Activated CD4-positive, alpha-beta memory T cell treated with anti-CD3 and anti-CD28 coated beads for 36 hours (primary cell): ENCODE results near the gene LDB3. TPM values are rescaled to one million over a fixed set of nuclear protein-coding genes. Genes with fewer than 3 reads are reported as not detected.

ENCODE experiments used
- CTCF ChIA-PET: fragments of 350-600 bp; sonication (Branson Sonifier 250); formaldehyde crosslinking; loops from one replicate; lab custom pipeline; 2021; ENCODE audit warnings: antibody characterized with exemption, inconsistent platforms; lab: Charles Lee
- POLR2A ChIA-PET: fragments of 350-600 bp; sonication (Branson Sonifier 250); formaldehyde crosslinking; loops from one replicate; lab custom pipeline; 2021; ENCODE audit warnings: antibody characterized with exemption; lab: Charles Lee
- DNase-seq: peaks from one replicate; pipeline ENCODE4 v3.0.0-alpha.2; 2020
- H3K27ac Mint-ChIP-seq: one replicate; pipeline ENCODE4 v1.8.0; 2021; ENCODE audit warnings: mixed read lengths
- H3K27me3 Mint-ChIP-seq: one replicate; pipeline ENCODE4 v1.8.0; 2021; ENCODE audit warnings: mixed read lengths
- H3K36me3 Mint-ChIP-seq: one replicate; pipeline ENCODE4 v1.8.0; 2021; ENCODE audit warnings: mixed read lengths
- H3K4me1 Mint-ChIP-seq: one replicate; pipeline ENCODE4 v1.8.0; 2021; ENCODE audit warnings: low read depth, mixed read lengths
- H3K4me3 Mint-ChIP-seq: one replicate; pipeline ENCODE4 v1.8.0; 2021; ENCODE audit warnings: mild to moderate bottlenecking, mixed read lengths
- H3K9me3 Mint-ChIP-seq: one replicate; pipeline ENCODE4 v1.8.0; 2021; ENCODE audit warnings: mixed read lengths
- intact Hi-C: fragments of 100-400 bp; cut with micrococcal nuclease; formaldehyde crosslinking; loops from one replicate; pipeline ENCODE4 v1.15.1; 2023
- total RNA-seq, 2 experiments: library from RNA; stranded (reverse); gene quantifications; one replicate each; pipeline ENCODE4 v1.2.3, GENCODE V29; 2021

LDB3 gene
- total RNA-seq, 2 experiments from 2014 or later, result 0.12 to 0.43 TPM

- POLR2A ChIA-PET, result no interaction called here
- DNase-seq, result no peak
- intact Hi-C loops, result loop anchor here (10.0 kb wide), 1 partner anchor 279 kb away; the partner anchor contains the start of gene ADIRF
- H3K4me1 Mint-ChIP-seq, result no peaks in the 10 kb centered on the region
- CTCF ChIA-PET, result interaction anchor here (1.0 kb wide), 1 partner anchor 204 kb away, joined by 3 read pairs; no protein-coding TSS in a partner anchor
- H3K36me3 Mint-ChIP-seq, result no peaks in the 10 kb centered on the region
- no peak overlapping the region for H3K4me3 Mint-ChIP-seq
- peaks cover 2% of the 10 kb centered on the region for H3K27me3 Mint-ChIP-seq
- no peaks in the 10 kb centered on the region for H3K9me3 Mint-ChIP-seq
- no peak overlapping the region for H3K27ac Mint-ChIP-seq
Observed at GRCh38 chr10:86685893-86686632, 17.8 kb downstream of the LDB3 start.

GRCh38 chr10:86686972-86687371 is 18.7 kb downstream of the LDB3 start:
- ChIA-PET POLR2A (no interaction called here), CTCF (interaction anchor here (0.7 to 1.1 kb wide), 2 partner anchors 212 to 221 kb away, joined by 3 to 4 read pairs; no protein-coding TSS in a partner anchor)

GRCh38 chr10:86687750-86688149 is 19.4 kb downstream of the LDB3 start:
- CTCF ChIA-PET, result interaction anchor here (0.7 to 1.8 kb wide), 5 partner anchors 16 to 279 kb away, joined by 3 to 6 read pairs (median 4); no protein-coding TSS in a partner anchor
- Mint-ChIP-seq H3K27me3 (peaks cover 2% of the 10 kb centered on the region), H3K27ac (no peak overlapping the region), H3K9me3 (no peaks in the 10 kb centered on the region), H3K36me3 (no peaks in the 10 kb centered on the region), H3K4me3 (no peak overlapping the region), H3K4me1 (no peaks in the 10 kb centered on the region)
- POLR2A ChIA-PET, result no interaction called here
- no peak for DNase-seq
- intact Hi-C loops, result loop anchor here (1.0 to 10.0 kb wide), 2 partner anchors 212 to 277 kb away; partner anchors contain the start of gene ADIRF

More at GRCh38 chr10:86686972-86687371, 18.7 kb downstream of the LDB3 start:
- Mint-ChIP-seq H3K9me3 (no peaks in the 10 kb centered on the region), H3K36me3 (no peaks in the 10 kb centered on the region), H3K4me3 (no peak overlapping the region), H3K27ac (no peak overlapping the region), H3K4me1 (no peaks in the 10 kb centered on the region), H3K27me3 (peaks cover 2% of the 10 kb centered on the region)
- intact Hi-C loops, result loop anchor here (10.0 kb wide), 1 partner anchor 278 kb away; the partner anchor contains the start of gene ADIRF
- DNase-seq, result no peak

GRCh38 chr10:86688398-86688921 is 20.1 kb downstream of the LDB3 start:
- Mint-ChIP-seq H3K27me3 (peaks cover 2% of the 10 kb centered on the region), H3K4me3 (no peak overlapping the region), H3K27ac (no peak overlapping the region), H3K9me3 (no peaks in the 10 kb centered on the region), H3K36me3 (no peaks in the 10 kb centered on the region), H3K4me1 (no peaks in the 10 kb centered on the region)
- ChIA-PET POLR2A (no interaction called here), CTCF (interaction anchor here (0.7 to 1.8 kb wide), 9 partner anchors 13 to 278 kb away, joined by 3 to 6 read pairs (median 3); partner anchors contain the start of gene SNCG)
- DNase-seq, result peak; percentile 71
- intact Hi-C loops, result loop anchor here (1.0 to 10.0 kb wide), 2 partner anchors 211 to 276 kb away; partner anchors contain the start of gene ADIRF

GRCh38 chr10:86689146-86689545 is 20.8 kb downstream of the LDB3 start:
- CTCF ChIA-PET, result interaction anchor here (0.8 to 1.8 kb wide), 6 partner anchors 13 to 277 kb away, joined by 3 to 6 read pairs (median 4); partner anchors contain the start of gene SNCG
- intact Hi-C loops, result loop anchor here (10.0 kb wide), 1 partner anchor 276 kb away; the partner anchor contains the start of gene ADIRF
- POLR2A ChIA-PET, result no interaction called here
- H3K36me3 Mint-ChIP-seq, result no peaks in the 10 kb centered on the region
- peaks cover 2% of the 10 kb centered on the region for H3K27me3 Mint-ChIP-seq
- no peak for DNase-seq
- no peaks in the 10 kb centered on the region for H3K4me1 Mint-ChIP-seq
- H3K4me3 Mint-ChIP-seq, result no peak overlapping the region
- no peak overlapping the region for H3K27ac Mint-ChIP-seq
- H3K9me3 Mint-ChIP-seq, result no peaks in the 10 kb centered on the region

GRCh38 chr10:86690231-86690630 is 21.9 kb downstream of the LDB3 start:
- no peak for DNase-seq
- ChIA-PET CTCF (interaction anchor here (0.6 to 1.1 kb wide), 3 partner anchors 183 to 270 kb away, joined by 3 to 4 read pairs (median 4); no protein-coding TSS in a partner anchor), POLR2A (no interaction called here)
- Mint-ChIP-seq H3K9me3 (no peaks in the 10 kb centered on the region), H3K4me1 (no peaks in the 10 kb centered on the region), H3K36me3 (no peaks in the 10 kb centered on the region), H3K4me3 (no peak overlapping the region), H3K27ac (no peak overlapping the region), H3K27me3 (peaks cover 2% of the 10 kb centered on the region)
- intact Hi-C loops, result no loop called here

GRCh38 chr10:86690657-86691084 is 22.4 kb downstream of the LDB3 start:
- Mint-ChIP-seq H3K4me3 (no peak overlapping the region), H3K27ac (no peak overlapping the region), H3K9me3 (no peaks in the 10 kb centered on the region), H3K27me3 (peaks cover under 1% of the 10 kb centered on the region), H3K4me1 (no peaks in the 10 kb centered on the region), H3K36me3 (no peaks in the 10 kb centered on the region)
- ChIA-PET POLR2A (no interaction called here), CTCF (interaction anchor here (0.6 to 1.2 kb wide), 3 partner anchors 182 to 270 kb away, joined by 3 to 4 read pairs (median 3); no protein-coding TSS in a partner anchor)
- intact Hi-C loops, result no loop called here
- DNase-seq, result no peak

- Mint-ChIP-seq H3K9me3 (no peaks in the 10 kb centered on the region), H3K27ac (no peak overlapping the region), H3K4me3 (no peak overlapping the region), H3K27me3 (no peaks in the 10 kb centered on the region), H3K36me3 (no peaks in the 10 kb centered on the region), H3K4me1 (no peaks in the 10 kb centered on the region)
- no peak for DNase-seq
- ChIA-PET CTCF (interaction anchor here (1.2 to 2.9 kb wide), 2 partner anchors 208 kb away, joined by 3 to 38 read pairs; no protein-coding TSS in a partner anchor), POLR2A (no interaction called here)
- intact Hi-C loops, result no loop called here
Observed at GRCh38 chr10:86691333-86692022, 23.2 kb downstream of the LDB3 start.

- Mint-ChIP-seq H3K4me3 (no peak overlapping the region), H3K27ac (no peak overlapping the region), H3K9me3 (no peaks in the 10 kb centered on the region), H3K36me3 (no peaks in the 10 kb centered on the region), H3K27me3 (no peaks in the 10 kb centered on the region), H3K4me1 (no peaks in the 10 kb centered on the region)
- intact Hi-C loops, result no loop called here
- DNase-seq, result no peak
- CTCF ChIA-PET, result interaction anchor here (1.7 to 2.9 kb wide), 2 partner anchors 207 to 247 kb away, joined by 5 to 38 read pairs; no protein-coding TSS in a partner anchor
- POLR2A ChIA-PET, result no interaction called here
Observed at GRCh38 chr10:86692023-86692514, 23.8 kb downstream of the LDB3 start.

- Mint-ChIP-seq H3K9me3 (no peaks in the 10 kb centered on the region), H3K27ac (no peak overlapping the region), H3K27me3 (no peaks in the 10 kb centered on the region), H3K4me3 (no peak overlapping the region), H3K36me3 (no peaks in the 10 kb centered on the region), H3K4me1 (no peaks in the 10 kb centered on the region)
- intact Hi-C loops, result no loop called here
- CTCF ChIA-PET, result interaction anchor here (0.7 to 2.9 kb wide), 9 partner anchors 8 to 268 kb away, joined by 3 to 38 read pairs (median 5); no protein-coding TSS in a partner anchor
- DNase-seq, result no peak
- POLR2A ChIA-PET, result interaction anchor here (0.6 kb wide), 1 partner anchor 1267 kb away, joined by 3 read pairs; no protein-coding TSS in a partner anchor
Observed at GRCh38 chr10:86692664-86693063, 24.4 kb downstream of the LDB3 start.

- H3K9me3 Mint-ChIP-seq, result no peaks in the 10 kb centered on the region
- intact Hi-C loops, result no loop called here
- ChIA-PET POLR2A (interaction anchor here (0.6 kb wide), 1 partner anchor 1267 kb away, joined by 3 read pairs; no protein-coding TSS in a partner anchor), CTCF (interaction anchor here (0.7 to 2.9 kb wide), 13 partner anchors 9 to 267 kb away, joined by 3 to 38 read pairs (median 5); no protein-coding TSS in a partner anchor)
- DNase-seq, result no peak
- no peaks in the 10 kb centered on the region for H3K4me1 Mint-ChIP-seq
- no peak overlapping the region for H3K4me3 Mint-ChIP-seq
- H3K36me3 Mint-ChIP-seq, result no peaks in the 10 kb centered on the region
- no peaks in the 10 kb centered on the region for H3K27me3 Mint-ChIP-seq
- H3K27ac Mint-ChIP-seq, result no peak overlapping the region
Observed at GRCh38 chr10:86693275-86693674, 25.0 kb downstream of the LDB3 start.
